Thyroid gland (tissue), 4 donors: ENCODE results near the gene SNX24. TPM values are rescaled to one million over a fixed set of nuclear protein-coding genes. Genes with fewer than 3 reads are reported as not detected.

ENCODE experiments used
- DNase-seq, 2 donors: peaks; one replicate each; pipeline ENCODE4 v3.0.0-alpha.2; 2019
- H3K27ac ChIP-seq, 3 donors: fragments of 200-600 bp; sonication (generic); 1 replicate in 2 of 3; 2 replicates in 1 of 3; pipeline ENCODE4 v1.5.1; 2016 to 2019; ENCODE audit warnings: mild to moderate bottlenecking in 1 of 3, moderate library complexity in 1 of 3
- H3K27me3 ChIP-seq: fragments of 200-600 bp; sonication (generic); one replicate; pipeline ENCODE4 v1.5.1; 2019
- H3K36me3 ChIP-seq, 2 donors: fragments of 200-600 bp; sonication (generic); one replicate each; pipeline ENCODE4 v1.5.1; 2016 to 2019
- H3K4me1 ChIP-seq, 2 donors: fragments of 200-600 bp; sonication (generic); one replicate each; pipeline ENCODE4 v1.5.1; 2017 to 2019
- H3K4me3 ChIP-seq, 3 donors: fragments of 200-600 bp; sonication (generic); replicated peaks in 1 of 3; 1 replicate in 2 of 3; 2 replicates in 1 of 3; pipeline ENCODE4 v1.5.1; 2016; ENCODE audit warnings: mild to moderate bottlenecking in 1 of 3
- H3K9me3 ChIP-seq: fragments of 200-600 bp; sonication (generic); one replicate; pipeline ENCODE4 v1.5.1; 2017
- CTCF ChIP-seq, 6 experiments: fragments of 200-600 bp in 3 of 6; fragments of 450-650 bp in 3 of 6; sonication (generic) in 3 of 6; IDR thresholded peaks; one replicate each; pipeline ENCODE4 v1.5.1; 2016 to 2019; ENCODE audit warnings: antibody characterized with exemption in 6 of 6, mild to moderate bottlenecking in 2 of 6, inconsistent platforms in 1 of 6, moderate library complexity in 1 of 6
- POLR2A ChIP-seq, 2 donors: fragments of 450-650 bp; IDR thresholded peaks; one replicate each; pipeline ENCODE4 v1.6.1; 2017; ENCODE audit warnings: antibody characterized with exemption in 2 of 2, mild to moderate bottlenecking in 2 of 2, moderate library complexity in 1 of 2
- WGBS, 2 donors: methylation state at CpG; one replicate each; pipeline ENCODE4 v1.1.5; 2017; 5-methylcytosine and 5-hydroxymethylcytosine counted together
- intact Hi-C: fragments of 100-400 bp; cut with DNase I; formaldehyde crosslinking; loops from one replicate; pipeline ENCODE4 v1.15.1; 2023
- small RNA-seq: library from RNA; depleted of rRNA; stranded (forward); fragments of <200 nt; gene quantifications from one replicate; pipeline ENCODE3, GENCODE V24; 2016
- total RNA-seq, 4 donors: library from RNA; depleted of rRNA; stranded (reverse); fragments of >200 nt; gene quantifications; one replicate each; pipeline ENCODE4 v1.2.3, GENCODE V29; 2016

Gene SNX24
- total RNA-seq, 4 donors from 2014 or later, result 17.1 to 39.7 (median 33.1) TPM

GRCh38 chr5:123051206-123051605 lies 205.8 kb downstream of the SNX24 start:
- WGBS, 2 donors, result 96 to 97% methylated on average over 2 of the region's 2 CpGs

More at GRCh38 chr5:123051206-123051605, 205.8 kb downstream of the SNX24 start:
- H3K27me3 ChIP-seq, result no peaks in the 10 kb centered on the region
- no peak for TF ChIP-seq POLR2A (IDR thresholded peaks at IDR 0.05)
- no peak for TF ChIP-seq CTCF (IDR thresholded peaks at IDR 0.05)
- H3K9me3 ChIP-seq, result no peaks in the 10 kb centered on the region
- no peak overlapping the region for H3K4me3 ChIP-seq
- intact Hi-C loops, result no loop called here
- no peaks in the 10 kb centered on the region for H3K4me1 ChIP-seq
- H3K36me3 ChIP-seq, result no peaks in the 10 kb centered on the region
- no peak overlapping the region for H3K27ac ChIP-seq
- DNase-seq, result no peak

Small RNAs within 50 kb of the gene (small RNA-seq; reads per million reads assigned to genes)
- not detected for gene RN7SL689P

Other genes starting within 250 kb of the SNX24 start
- gene SNX2, start 70.5 kb upstream of the SNX24 start, total RNA-seq, result 100 to 1,000 TPM; 113 to 136 (median 125) TPM
- 100 to 1,000 TPM in 1 of 4 donors, 10 to 100 TPM in 3; 28.3 to 122 (median 70.5) TPM for gene PPIC, start 191.1 kb downstream of the SNX24 start, total RNA-seq
- gene PRDM6, start 243.6 kb downstream of the SNX24 start, total RNA-seq, result 1 to 10 TPM; 1.7 to 5.2 (median 2.3) TPM